Measurements from ENCODE around the gene QPCTL.

DNA sequence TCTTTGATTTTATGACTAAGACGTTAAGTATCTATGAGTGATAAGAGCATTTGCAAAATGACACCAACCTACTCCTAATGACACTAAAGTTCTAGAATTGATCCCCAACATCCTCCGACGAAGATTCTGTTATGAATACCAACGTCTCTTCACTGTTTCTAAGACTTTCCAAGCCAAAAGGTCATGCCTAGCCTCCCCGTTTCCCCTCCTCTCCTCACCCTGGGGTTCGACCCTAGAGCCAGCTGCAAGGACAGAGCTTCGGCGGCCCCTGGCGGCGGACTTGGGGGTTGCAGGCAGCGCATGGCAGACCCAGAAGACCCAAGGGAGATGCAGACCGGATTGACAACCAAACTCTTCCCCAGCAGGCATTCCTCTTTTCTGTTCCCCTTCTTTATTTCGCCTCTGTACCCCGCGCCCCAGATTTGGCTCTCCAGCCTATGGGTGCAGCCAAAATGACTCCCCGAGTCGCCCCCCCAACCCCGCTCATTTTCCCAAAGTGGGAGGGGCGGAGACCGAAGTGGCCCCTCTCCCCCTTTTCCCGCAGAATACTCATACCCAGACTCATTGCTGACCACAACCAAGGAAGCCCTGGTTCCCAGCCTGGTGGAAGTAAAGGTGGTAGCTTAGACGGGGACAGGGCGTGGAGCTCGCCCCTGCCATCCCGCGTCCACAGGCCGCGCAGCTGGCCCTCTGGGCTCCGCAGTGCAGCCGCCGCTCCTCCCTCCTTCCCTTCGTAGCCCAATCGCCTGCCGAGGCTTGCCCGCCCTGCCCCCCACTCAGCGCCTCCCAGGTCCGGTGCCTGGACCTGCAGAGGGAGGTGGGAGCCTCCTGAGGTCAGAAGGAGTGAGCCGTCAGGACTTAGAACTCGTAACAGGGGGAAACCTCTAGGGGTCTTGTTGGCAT is 49.2 kb upstream of the QPCTL start:
- TF ChIP-seq, protein P1, sequence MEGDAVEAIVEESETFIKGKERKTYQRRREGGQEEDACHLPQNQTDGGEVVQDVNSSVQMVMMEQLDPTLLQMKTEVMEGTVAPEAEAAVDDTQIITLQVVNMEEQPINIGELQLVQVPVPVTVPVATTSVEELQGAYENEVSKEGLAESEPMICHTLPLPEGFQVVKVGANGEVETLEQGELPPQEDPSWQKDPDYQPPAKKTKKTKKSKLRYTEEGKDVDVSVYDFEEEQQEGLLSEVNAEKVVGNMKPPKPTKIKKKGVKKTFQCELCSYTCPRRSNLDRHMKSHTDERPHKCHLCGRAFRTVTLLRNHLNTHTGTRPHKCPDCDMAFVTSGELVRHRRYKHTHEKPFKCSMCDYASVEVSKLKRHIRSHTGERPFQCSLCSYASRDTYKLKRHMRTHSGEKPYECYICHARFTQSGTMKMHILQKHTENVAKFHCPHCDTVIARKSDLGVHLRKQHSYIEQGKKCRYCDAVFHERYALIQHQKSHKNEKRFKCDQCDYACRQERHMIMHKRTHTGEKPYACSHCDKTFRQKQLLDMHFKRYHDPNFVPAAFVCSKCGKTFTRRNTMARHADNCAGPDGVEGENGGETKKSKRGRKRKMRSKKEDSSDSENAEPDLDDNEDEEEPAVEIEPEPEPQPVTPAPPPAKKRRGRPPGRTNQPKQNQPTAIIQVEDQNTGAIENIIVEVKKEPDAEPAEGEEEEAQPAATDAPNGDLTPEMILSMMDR (IDR thresholded peaks at IDR 0.05) = peak; percentile 94 to 99 (median 98)
- TF ChIP-seq POLR2A (IDR thresholded peaks at IDR 0.05) = no peak

All from adrenal gland (tissue), 5 donors.